ENCODE data around the gene CFAP43. TPM values are rescaled to one million over a fixed set of nuclear protein-coding genes. Genes with fewer than 3 reads are reported as not detected.

The CFAP43 gene
- total RNA-seq, 1 donor from 2014 or later: not detected

DNA sequence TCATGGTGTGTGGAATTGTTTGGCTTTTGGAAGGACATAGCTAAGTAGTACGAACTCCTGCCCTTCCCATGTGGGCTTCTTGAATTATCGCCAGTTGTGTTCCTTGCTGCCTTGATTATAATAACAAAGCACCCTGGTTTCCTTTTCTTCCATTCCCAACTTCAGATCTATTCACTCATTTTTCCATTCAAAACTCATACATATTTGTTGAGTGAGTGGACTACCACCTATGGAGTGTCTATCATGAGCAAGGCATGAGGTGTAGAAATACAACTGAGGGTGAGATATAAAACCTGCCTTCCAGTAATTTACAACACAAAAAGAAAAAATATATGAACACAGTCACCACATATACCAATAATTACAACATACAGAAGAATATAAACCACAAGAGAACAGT, 141.6 kb downstream of the CFAP43 start:
- peaks cover 3% of the 10 kb centered on the region for H3K27me3 Mint-ChIP-seq
- ATAC-seq (ENCODE audit: low read depth) (no peak), DNase-seq (no peak)
- peaks cover 2% of the 10 kb centered on the region for H3K9me3 Mint-ChIP-seq
- intact Hi-C loops (cut with micrococcal nuclease): no loop called here
- ChIA-PET CTCF (interaction anchor here (0.9 kb wide), 1 partner anchor 31 kb away, joined by 3 read pairs; the partner anchor contains the start of gene SFR1), POLR2A (no interaction called here)
- H3K4me3 Mint-ChIP-seq: no peak overlapping the region
- H3K27ac Mint-ChIP-seq: no peak overlapping the region
- no peaks in the 10 kb centered on the region for H3K4me1 Mint-ChIP-seq
- no peaks in the 10 kb centered on the region for H3K36me3 Mint-ChIP-seq (ENCODE audit: low read depth)
- TF ChIP-seq, protein P1, sequence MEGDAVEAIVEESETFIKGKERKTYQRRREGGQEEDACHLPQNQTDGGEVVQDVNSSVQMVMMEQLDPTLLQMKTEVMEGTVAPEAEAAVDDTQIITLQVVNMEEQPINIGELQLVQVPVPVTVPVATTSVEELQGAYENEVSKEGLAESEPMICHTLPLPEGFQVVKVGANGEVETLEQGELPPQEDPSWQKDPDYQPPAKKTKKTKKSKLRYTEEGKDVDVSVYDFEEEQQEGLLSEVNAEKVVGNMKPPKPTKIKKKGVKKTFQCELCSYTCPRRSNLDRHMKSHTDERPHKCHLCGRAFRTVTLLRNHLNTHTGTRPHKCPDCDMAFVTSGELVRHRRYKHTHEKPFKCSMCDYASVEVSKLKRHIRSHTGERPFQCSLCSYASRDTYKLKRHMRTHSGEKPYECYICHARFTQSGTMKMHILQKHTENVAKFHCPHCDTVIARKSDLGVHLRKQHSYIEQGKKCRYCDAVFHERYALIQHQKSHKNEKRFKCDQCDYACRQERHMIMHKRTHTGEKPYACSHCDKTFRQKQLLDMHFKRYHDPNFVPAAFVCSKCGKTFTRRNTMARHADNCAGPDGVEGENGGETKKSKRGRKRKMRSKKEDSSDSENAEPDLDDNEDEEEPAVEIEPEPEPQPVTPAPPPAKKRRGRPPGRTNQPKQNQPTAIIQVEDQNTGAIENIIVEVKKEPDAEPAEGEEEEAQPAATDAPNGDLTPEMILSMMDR (IDR thresholded peaks at IDR 0.05): no peak

DNA sequence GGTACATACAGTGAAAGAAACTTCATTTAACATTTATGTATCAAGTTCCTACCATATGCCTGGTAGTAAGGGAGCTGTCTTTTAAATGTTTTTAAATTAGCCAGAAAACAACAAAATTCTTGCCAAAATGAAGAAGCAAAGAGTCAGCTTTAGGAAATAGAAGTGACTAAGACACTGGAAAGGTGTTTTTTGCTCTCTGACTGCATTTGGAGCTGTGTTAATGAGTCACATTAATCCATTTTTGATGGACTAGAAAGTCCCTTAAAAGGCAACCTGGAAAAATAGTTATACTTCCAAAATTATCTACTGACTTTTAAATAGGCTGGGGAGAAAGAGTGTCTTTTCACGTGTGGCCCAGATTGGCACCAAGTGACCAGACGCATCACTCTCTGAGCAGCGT, 142.5 kb downstream of the CFAP43 start:
- TF ChIP-seq, protein P1 (IDR thresholded peaks at IDR 0.05): no peak
- H3K27ac Mint-ChIP-seq: no peak overlapping the region
- H3K4me3 Mint-ChIP-seq: no peak overlapping the region
- H3K4me1 Mint-ChIP-seq: no peaks in the 10 kb centered on the region
- CTCF ChIA-PET: no interaction called here
- no peaks in the 10 kb centered on the region for H3K36me3 Mint-ChIP-seq (ENCODE audit: low read depth)
- intact Hi-C loops (cut with micrococcal nuclease): no loop called here
- DNase-seq (no peak), ATAC-seq (ENCODE audit: low read depth) (no peak)
- peaks cover 2% of the 10 kb centered on the region for H3K9me3 Mint-ChIP-seq
- peaks cover 3% of the 10 kb centered on the region for H3K27me3 Mint-ChIP-seq
- POLR2A ChIA-PET: no interaction called here

DNA sequence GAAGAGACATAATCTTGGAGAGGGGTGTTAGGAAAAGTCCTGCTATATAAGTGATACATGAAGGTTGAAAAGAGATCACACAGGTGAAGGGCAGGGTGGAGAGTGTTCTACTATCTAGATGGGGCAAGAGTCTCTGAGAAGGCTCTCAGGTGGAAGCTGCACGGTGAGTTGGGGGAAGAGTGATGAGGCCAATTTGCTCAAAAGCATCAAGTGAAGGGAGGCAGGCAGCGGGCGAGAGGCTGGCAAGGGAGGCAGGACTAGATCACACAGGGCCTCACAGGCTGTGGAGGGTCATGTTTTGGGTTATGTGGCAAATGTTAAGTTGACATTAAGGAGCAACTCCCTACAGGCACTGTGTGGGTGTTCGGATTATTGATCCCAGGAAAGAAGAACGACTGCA, 143.9 kb downstream of the CFAP43 start:
- no peak for ATAC-seq (ENCODE audit: low read depth)
- H3K27ac Mint-ChIP-seq: no peak overlapping the region
- no peaks in the 10 kb centered on the region for H3K9me3 Mint-ChIP-seq
- CTCF ChIA-PET: no interaction called here
- intact Hi-C loops (cut with micrococcal nuclease): no loop called here
- H3K4me1 Mint-ChIP-seq: no peaks in the 10 kb centered on the region
- no peak for DNase-seq
- H3K4me3 Mint-ChIP-seq: no peak overlapping the region
- no peaks in the 10 kb centered on the region for H3K36me3 Mint-ChIP-seq (ENCODE audit: low read depth)
- peaks cover 3% of the 10 kb centered on the region for H3K27me3 Mint-ChIP-seq
- POLR2A ChIA-PET: no interaction called here
- TF ChIP-seq, protein P1 (IDR thresholded peaks at IDR 0.05): no peak

DNA sequence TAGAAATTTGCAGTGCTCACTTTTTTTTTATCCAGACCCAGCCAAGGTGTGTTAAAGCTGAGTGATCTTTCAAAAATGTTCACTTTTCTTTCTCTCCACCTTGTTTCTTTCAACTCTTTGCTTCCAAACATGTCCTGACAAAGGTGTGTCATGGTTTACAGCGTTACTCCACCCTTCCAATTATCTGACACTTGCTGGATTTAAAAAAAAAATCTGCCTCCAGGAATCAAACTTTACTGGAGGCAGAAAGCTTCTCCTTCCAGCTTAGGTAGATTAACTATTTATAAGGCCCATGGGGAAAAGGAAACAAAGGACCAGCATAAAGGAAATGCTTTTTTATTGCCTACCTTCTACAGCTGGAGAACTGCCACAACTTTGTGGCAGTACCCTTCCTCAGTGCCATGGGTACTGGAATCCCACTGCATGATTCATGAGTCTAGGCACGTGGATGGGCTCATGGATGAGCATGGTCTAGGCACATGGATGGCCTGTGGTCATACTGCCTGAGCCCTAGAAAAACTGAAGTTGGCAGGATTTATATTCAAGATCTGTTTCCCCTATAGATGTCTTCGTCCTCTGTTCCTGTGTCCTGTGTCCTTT, 146.3 kb downstream of the CFAP43 start, which contains the start of gene COL17A1:
TSS of gene COL17A1 (minus strand) at position 80 of the 600 bp plus-strand sequence. CDS start 5,207 bp downstream, outside the sequence.
- H3K4me3 Mint-ChIP-seq: no peak within 1 kb of the TSS
- DNase-seq (no peak), ATAC-seq (ENCODE audit: low read depth) (no peak)
- ChIA-PET CTCF (no interaction called here), POLR2A (no interaction called here)
- no peaks in the 10 kb centered on the region for H3K36me3 Mint-ChIP-seq (ENCODE audit: low read depth)
- H3K4me1 Mint-ChIP-seq: no peaks in the 10 kb centered on the region
- H3K27me3 Mint-ChIP-seq: peaks cover under 1% of the 10 kb centered on the region
- H3K9me3 Mint-ChIP-seq: no peaks in the 10 kb centered on the region
- intact Hi-C loops (cut with micrococcal nuclease): no loop called here
- TF ChIP-seq, protein P1 (IDR thresholded peaks at IDR 0.05): no peak
- H3K27ac Mint-ChIP-seq: no peak within 1 kb of the TSS

DNA sequence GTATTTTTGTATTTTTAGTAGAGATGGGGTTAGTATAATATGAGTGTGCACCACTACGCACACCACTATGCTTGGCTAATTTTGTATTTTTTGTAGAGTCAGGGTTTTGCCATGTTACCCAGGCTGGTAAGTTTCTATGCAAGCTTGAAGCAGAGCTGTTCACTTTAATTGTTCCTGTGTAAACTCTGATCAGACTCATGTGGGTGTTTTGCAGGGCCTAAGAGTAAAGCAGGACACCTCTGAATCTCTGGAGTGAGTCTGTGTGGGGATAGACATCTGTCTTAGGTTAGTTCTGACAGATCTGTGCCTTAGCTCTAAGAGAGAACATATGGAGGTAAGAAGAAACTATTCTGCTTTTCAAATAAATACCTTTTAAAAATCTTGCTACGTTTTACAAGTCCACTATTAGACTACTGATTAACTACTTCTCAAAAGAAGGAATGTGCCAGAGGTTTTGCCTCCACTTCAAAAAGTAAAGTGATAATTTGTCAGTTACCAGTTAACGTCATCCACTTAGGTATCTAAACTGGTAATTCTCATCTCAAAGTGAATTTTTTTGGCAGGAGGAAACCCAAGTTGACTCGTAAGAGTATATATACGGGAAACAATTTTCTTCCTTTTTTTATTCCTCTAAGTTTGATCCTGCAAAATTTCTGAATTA, 147.6 kb downstream of the CFAP43 start:
- Mint-ChIP-seq H3K9me3 (no peaks in the 10 kb centered on the region), H3K4me1 (no peaks in the 10 kb centered on the region), H3K36me3 (ENCODE audit: low read depth) (no peaks in the 10 kb centered on the region), H3K4me3 (no peak overlapping the region), H3K27me3 (no peaks in the 10 kb centered on the region), H3K27ac (no peak overlapping the region)
- intact Hi-C loops (cut with micrococcal nuclease): no loop called here
- TF ChIP-seq, protein P1 (IDR thresholded peaks at IDR 0.05): no peak
- POLR2A ChIA-PET: no interaction called here
- DNase-seq (no peak), ATAC-seq (ENCODE audit: low read depth) (no peak)
- CTCF ChIA-PET: interaction anchor here (1.5 kb wide), 1 partner anchor 197 kb away, joined by 5 read pairs; no protein-coding TSS in a partner anchor
